Ectodermal cell (in vitro differentiated cells): Measurements from ENCODE around the gene CCDC124.
"Not testable (repeated sequence)": the region's sequence is repeated elsewhere in the genome, so short reads cannot be mapped to it uniquely, and the experiment has no call there.

ENCODE experiments used
- H3K27ac ChIP-seq: 2 replicates; pipeline ENCODE4 v1.7.0; 2013; ENCODE audit warnings: mild to moderate bottlenecking, low read depth, low read length; ENCODE audit not compliant: insufficient read depth, poor library complexity, severe bottlenecking
- H3K27me3 ChIP-seq: 2 replicates; pipeline ENCODE4 v1.7.0; 2013; ENCODE audit warnings: mild to moderate bottlenecking, low read length; ENCODE audit not compliant: insufficient read depth, control insufficient read depth, poor library complexity, severe bottlenecking
- H3K36me3 ChIP-seq: one replicate; pipeline ENCODE4 v1.7.0; 2013; ENCODE audit warnings: low read length; ENCODE audit not compliant: control insufficient read depth, insufficient read depth
- H3K4me1 ChIP-seq: one replicate; pipeline ENCODE4 v1.7.0; 2013; ENCODE audit warnings: low read length; ENCODE audit not compliant: control insufficient read depth, insufficient read depth
- H3K4me3 ChIP-seq: 2 replicates; pipeline ENCODE4 v1.7.0; 2013; ENCODE audit warnings: low read depth, low read length, control low read depth; ENCODE audit not compliant: insufficient read depth
- H3K9me3 ChIP-seq: 2 replicates; pipeline ENCODE4 v1.7.0; 2013; ENCODE audit warnings: mild to moderate bottlenecking, low read length, moderate library complexity; ENCODE audit not compliant: control insufficient read depth
- WGBS, 2 experiments: methylation state at CpG; one replicate each; pipeline ENCODE4 v1.1.7; 2013; ENCODE audit warnings: missing lambda C conversion rate in 2 of 2; 5-methylcytosine and 5-hydroxymethylcytosine counted together

CCDC124 gene

DNA sequence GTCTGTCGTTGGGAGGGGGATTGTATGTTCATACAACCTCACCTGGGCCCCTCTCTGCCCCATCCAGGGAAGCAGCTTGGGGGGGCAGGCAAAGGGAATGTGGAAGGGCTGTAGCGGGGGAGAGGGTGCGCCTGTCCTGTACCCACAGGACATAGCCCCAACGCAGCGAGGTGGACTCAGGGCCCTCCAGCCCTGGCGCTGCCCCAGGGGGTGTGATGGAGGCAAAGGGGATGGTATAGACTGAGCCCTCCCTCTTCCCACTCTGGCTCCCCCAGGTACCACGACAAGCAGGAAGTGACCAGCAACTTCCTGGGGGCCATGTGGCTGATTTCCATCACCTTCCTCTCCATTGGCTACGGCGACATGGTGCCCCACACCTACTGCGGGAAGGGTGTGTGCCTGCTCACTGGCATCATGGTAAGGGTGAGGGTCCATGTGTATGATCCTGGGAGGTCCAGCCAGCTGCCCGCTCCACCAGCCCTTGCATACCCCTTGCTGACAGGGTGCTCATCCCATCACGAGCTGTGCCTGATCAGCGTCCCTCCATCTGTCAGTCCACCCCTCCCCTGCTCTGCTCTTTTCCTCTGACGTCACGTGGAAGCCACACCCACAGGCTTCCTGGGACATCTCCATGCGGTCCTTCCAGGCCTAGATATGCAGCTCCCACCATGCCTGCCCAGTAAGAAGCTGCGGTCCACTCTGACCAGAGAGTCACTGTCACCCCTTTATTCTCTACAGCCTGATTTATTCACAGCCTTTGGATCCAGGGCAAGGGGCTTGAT lies 52.4 kb downstream of the CCDC124 start:
- no peaks in the 10 kb centered on the region for H3K4me1 ChIP-seq
- 84 to 88% methylated on average over 17 of the region's 17 CpGs for WGBS, 2 experiments
- H3K4me3 ChIP-seq: no peak overlapping the region
- H3K9me3 ChIP-seq: no peaks in the 10 kb centered on the region
- H3K27me3 ChIP-seq: no peaks in the 10 kb centered on the region
- H3K36me3 ChIP-seq: no peaks in the 10 kb centered on the region
- H3K27ac ChIP-seq: no peak overlapping the region

DNA sequence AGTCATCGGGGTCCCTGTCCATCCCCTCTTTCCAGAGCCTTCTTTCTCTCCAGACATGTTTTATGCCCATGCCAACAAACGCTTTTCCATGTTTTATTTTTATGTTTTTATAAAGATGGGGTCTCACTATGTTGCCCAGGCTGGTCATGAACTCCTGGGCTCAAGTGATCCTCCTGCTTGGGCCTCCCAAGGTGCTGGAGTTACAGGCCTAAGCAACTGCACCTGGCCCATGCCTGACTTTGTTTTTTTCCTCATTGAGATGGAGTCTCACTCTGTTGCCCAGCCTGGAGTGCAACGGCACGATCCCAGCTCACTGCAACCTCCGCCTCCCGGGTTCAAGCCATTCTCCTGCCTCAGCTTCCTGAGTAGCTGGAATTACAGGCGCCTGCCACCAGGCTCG lies 53.8 kb downstream of the CCDC124 start:
- H3K27me3 ChIP-seq, H3K36me3 ChIP-seq, H3K4me3 ChIP-seq, H3K4me1 ChIP-seq, H3K27ac ChIP-seq, H3K9me3 ChIP-seq: not testable (repeated sequence)
- WGBS, 2 experiments: 93 to 97% methylated on average over 8 of the region's 8 CpGs

DNA sequence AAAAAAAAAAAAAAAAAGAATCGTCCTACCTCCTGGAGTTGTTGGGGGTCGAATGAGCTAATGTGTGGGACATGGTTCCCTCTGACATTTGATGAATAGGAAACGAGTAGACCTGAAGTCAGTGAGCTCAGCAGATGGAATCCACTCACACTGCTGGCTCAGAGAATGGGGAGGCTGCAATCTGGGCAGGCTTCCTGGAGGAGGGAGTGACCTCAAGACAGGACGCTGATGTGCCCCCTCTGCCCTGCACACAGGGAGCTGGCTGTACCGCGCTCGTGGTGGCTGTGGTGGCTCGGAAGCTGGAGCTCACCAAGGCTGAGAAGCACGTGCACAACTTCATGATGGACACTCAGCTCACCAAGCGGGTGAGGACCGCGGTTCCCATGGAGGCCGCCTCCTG lies 55.3 kb downstream of the CCDC124 start:
- no peaks in the 10 kb centered on the region for H3K9me3 ChIP-seq
- H3K4me3 ChIP-seq: no peak overlapping the region
- WGBS, 2 experiments: 94 to 95% methylated on average over 13 of the region's 13 CpGs
- no peaks in the 10 kb centered on the region for H3K36me3 ChIP-seq
- H3K27ac ChIP-seq: no peak overlapping the region
- H3K27me3 ChIP-seq: no peaks in the 10 kb centered on the region
- no peaks in the 10 kb centered on the region for H3K4me1 ChIP-seq

DNA sequence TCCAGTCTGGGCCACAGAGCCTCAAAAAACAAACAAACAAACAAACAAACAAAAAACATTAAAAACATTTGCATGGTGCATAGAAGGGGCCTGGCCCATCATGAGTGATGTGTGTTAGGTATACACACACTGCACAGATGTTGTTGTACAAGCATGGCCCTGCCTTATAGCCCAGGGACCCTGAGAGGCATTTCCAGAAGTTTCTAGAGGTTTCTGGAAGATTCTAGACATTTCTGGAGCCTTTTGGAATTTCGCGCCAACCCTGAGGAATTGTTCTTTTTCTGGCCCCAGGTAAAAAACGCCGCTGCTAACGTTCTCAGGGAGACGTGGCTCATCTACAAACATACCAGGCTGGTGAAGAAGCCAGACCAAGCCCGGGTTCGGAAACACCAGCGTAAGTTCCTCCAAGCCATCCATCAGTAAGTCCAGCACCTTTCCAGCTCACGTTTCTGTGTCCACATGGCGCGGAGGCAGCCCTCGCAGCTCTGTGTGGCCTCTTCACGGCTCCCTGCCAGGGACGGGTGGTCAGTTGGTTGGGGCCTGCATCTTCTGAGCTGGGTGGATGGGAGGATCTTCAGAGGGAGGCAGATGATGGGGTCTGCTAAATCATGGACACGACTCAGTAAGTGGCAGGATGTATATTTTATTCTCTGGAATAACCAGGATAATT lies 56.7 kb downstream of the CCDC124 start:
- H3K27ac ChIP-seq: no peak overlapping the region
- no peak overlapping the region for H3K4me3 ChIP-seq
- H3K36me3 ChIP-seq: no peaks in the 10 kb centered on the region
- 96% methylated on average over 16 of the region's 16 CpGs for WGBS, 2 experiments
- no peaks in the 10 kb centered on the region for H3K9me3 ChIP-seq
- H3K27me3 ChIP-seq: no peaks in the 10 kb centered on the region
- no peaks in the 10 kb centered on the region for H3K4me1 ChIP-seq

DNA sequence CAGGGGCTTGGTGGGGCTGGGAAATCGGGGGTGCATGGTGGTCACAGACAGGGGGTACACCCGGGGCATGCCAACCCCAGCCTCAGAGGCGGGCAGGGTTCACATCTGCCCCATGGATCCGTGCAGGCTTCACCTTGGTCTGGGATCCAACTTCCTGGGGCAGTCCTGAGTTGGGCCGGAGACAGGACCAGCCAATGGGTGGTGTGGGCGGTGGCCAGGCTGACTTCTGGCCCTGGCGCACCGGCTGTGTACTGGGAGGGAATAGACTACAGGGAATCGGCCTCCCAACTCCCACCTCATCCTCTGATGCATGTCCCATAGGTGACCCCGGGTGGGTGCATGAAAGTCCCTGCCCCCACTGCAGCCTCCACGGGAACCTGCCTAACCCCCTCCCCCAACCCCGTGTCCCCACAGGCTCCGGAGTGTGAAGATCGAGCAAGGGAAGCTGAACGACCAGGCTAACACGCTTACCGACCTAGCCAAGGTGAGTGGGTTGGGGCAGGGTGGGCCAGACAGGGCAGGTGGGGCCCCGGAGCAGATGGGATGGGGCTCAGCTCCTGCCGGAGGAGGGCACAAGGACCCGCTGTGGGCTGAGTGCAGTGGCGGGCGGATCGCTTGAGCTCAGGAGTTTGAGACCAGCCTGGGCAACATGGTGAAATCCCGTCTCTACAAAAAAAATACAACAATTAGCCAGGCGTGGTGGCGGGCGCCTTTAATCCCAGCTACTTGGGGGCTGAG lies 60.4 kb downstream of the CCDC124 start:
- H3K4me3 ChIP-seq: no peak overlapping the region
- WGBS, 2 experiments: 89 to 91% methylated on average over 27 of the region's 27 CpGs
- no peaks in the 10 kb centered on the region for H3K4me1 ChIP-seq
- no peaks in the 10 kb centered on the region for H3K27me3 ChIP-seq
- no peak overlapping the region for H3K27ac ChIP-seq
- no peaks in the 10 kb centered on the region for H3K36me3 ChIP-seq
- H3K9me3 ChIP-seq: no peaks in the 10 kb centered on the region
